ENCODE data around the gene MIXL1.
A peak's percentile ranks its signal among the peaks of the same experiment; 100 is the strongest.
"Not testable (repeated sequence)": the region's sequence is repeated elsewhere in the genome, so short reads cannot be mapped to it uniquely, and the experiment has no call there.

Gene MIXL1

GRCh38 chr1:226223157-226223785, at the start of gene MIXL1:
Gene MIXL1 (plus strand): TSS chr1:226223664. CDS start chr1:226223682, 18 bp downstream.
- DNase-seq (ENCODE audit: low read depth): no peak

GRCh38 chr1:226176870-226177269, 46.6 kb upstream of the MIXL1 start:
- no peak for DNase-seq (ENCODE audit: low read depth)

- peak; percentile 10 for DNase-seq (ENCODE audit: low read depth)
These were observed 41.3 kb upstream of the MIXL1 start for GRCh38 chr1:226181996-226182714.

GRCh38 chr1:226185141-226186036, 38.1 kb upstream of the MIXL1 start:
- DNase-seq (ENCODE audit: low read depth): no peak

- DNase-seq (ENCODE audit: low read depth): peak; percentile 42
These were observed 37.1 kb upstream of the MIXL1 start, which contains the start of gene ACBD3 for GRCh38 chr1:226186124-226187018. Gene ACBD3 (minus strand): TSS chr1:226186741. CDS start chr1:226186675, 66 bp downstream.

- DNase-seq (ENCODE audit: low read depth): no peak
These were observed 36.5 kb upstream of the MIXL1 start for GRCh38 chr1:226187019-226187322.

GRCh38 chr1:226187380-226187779, 36.1 kb upstream of the MIXL1 start:
- DNase-seq (ENCODE audit: low read depth): no peak

GRCh38 chr1:226195144-226195543, 28.3 kb upstream of the MIXL1 start:
- no peak for DNase-seq (ENCODE audit: low read depth)

GRCh38 chr1:226199971-226200370, 23.5 kb upstream of the MIXL1 start:
- DNase-seq (ENCODE audit: low read depth): no peak

- no peak for DNase-seq (ENCODE audit: low read depth)
These were observed 22.4 kb upstream of the MIXL1 start for GRCh38 chr1:226201029-226201593.

- DNase-seq (ENCODE audit: low read depth): no peak
These were observed 21.2 kb upstream of the MIXL1 start for GRCh38 chr1:226202246-226202645.

GRCh38 chr1:226202666-226203065, 20.8 kb upstream of the MIXL1 start:
- not testable (repeated sequence) for DNase-seq (ENCODE audit: low read depth)

GRCh38 chr1:226203240-226203639, 20.2 kb upstream of the MIXL1 start:
- DNase-seq (ENCODE audit: low read depth): no peak

GRCh38 chr1:226203655-226204054, 19.8 kb upstream of the MIXL1 start:
- DNase-seq (ENCODE audit: low read depth): no peak

GRCh38 chr1:226204198-226204597, 19.3 kb upstream of the MIXL1 start:
- DNase-seq (ENCODE audit: low read depth): no peak

- no peak for DNase-seq (ENCODE audit: low read depth)
These were observed 16.4 kb upstream of the MIXL1 start for GRCh38 chr1:226207048-226207447.

- no peak for DNase-seq (ENCODE audit: low read depth)
These were observed 14.0 kb upstream of the MIXL1 start for GRCh38 chr1:226209307-226210059.

GRCh38 chr1:226210571-226211176, 12.8 kb upstream of the MIXL1 start:
- no peak for DNase-seq (ENCODE audit: low read depth)

- DNase-seq (ENCODE audit: low read depth): no peak
These were observed 12.2 kb upstream of the MIXL1 start for GRCh38 chr1:226211181-226211821.

- no peak for DNase-seq (ENCODE audit: low read depth)
These were observed 10.9 kb upstream of the MIXL1 start for GRCh38 chr1:226212545-226212944.
